ENCODE data around the gene SEMA6B. TPM values are rescaled to one million over a fixed set of nuclear protein-coding genes. Genes with fewer than 3 reads are reported as not detected.
A peak's percentile ranks its signal among the peaks of the same experiment; 100 is the strongest.

Gene SEMA6B
- total and polyA plus RNA-seq, 2 of the 4 experiments (the other 2 are of a cell fraction): 0.18 to 0.72 TPM

DNA sequence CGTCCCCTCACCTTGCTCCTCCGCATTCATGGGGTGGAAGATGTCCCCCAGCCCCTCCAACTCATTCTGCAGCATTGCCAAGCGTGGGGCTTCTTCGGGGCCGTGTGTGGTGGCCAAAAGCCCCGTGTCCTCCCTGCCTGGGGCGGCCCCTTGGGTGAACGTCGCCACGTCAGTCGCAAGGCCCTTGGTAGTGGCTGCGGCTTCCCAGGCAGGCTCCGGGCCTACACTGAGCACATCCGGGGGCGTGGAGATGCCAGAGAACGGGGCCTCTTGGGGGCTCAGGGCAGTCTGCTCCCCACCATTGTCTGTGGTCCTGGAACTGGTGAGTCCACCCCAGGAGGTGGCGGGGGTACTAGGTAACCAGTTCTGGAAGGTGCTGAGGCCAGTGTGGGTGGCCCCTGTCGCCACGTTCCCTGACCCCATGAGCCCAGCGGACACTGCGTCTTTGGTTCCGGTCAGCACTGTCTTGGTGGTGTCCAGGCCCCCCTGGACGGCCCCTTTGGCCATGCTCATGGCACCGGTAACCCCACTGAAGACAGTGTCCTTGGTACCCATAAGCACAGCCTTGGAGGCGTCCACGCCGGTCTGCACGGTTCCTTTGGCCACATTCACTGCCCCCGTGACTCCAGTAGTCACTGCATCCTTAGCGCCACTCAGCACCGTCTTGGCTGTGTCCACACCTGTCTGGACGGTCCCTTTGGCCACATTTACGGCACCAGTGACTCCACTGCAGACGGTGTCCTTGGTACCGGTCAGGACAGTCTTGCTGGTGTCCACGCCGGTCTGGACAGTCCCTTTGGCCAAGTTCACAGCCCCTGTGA, 48.8 kb downstream of the SEMA6B start:
- 88% methylated on average over 30 of the region's 37 CpGs; no CpG with 5 or more reads in 1 of the 2 experiments for WGBS, 2 experiments (ENCODE audit: extremely low coverage in 2 of 2, insufficient read length in 1 of 2)
- no peak overlapping the region for H2BK20ac ChIP-seq (ENCODE audit: low read depth, low read length)
- peak overlapping the region; percentile 21 for H2AFZ ChIP-seq (replicated peaks; ENCODE audit: low read length, poor library complexity)
- H3K18ac ChIP-seq (ENCODE audit: low read depth, low read length): no peak overlapping the region
- CTCF ChIA-PET: no interaction called here
- H3K56ac ChIP-seq (ENCODE audit: extremely low read depth, insufficient read depth, low read length): no peak overlapping the region
- H3K27me3 ChIP-seq (ENCODE audit: control insufficient read depth, insufficient read depth, low read length): peaks cover 2% of the 10 kb centered on the region; the same call in 1 of the 2 replicates
- peaks cover 6% of the 10 kb centered on the region; the same call in 1 of the 2 replicates for H3K9me1 ChIP-seq (ENCODE audit: insufficient read depth, low read length)
- H3K4me3 ChIP-seq (ENCODE audit: insufficient read depth, low read depth, low read length): no peak overlapping the region
- H2AK5ac ChIP-seq (ENCODE audit: low read depth, low read length): no peak overlapping the region
- in situ Hi-C loops (cut with MboI; ENCODE audit: low sequenced_read_pairs) (no loop called here), intact Hi-C loops (cut with micrococcal nuclease) (no loop called here), dilution Hi-C loops (cut with HindIII; ENCODE audit: low sequenced_read_pairs, unreplicated experiment) (no loop called here)
- ATAC-seq (ENCODE audit: low read depth) (no peak), DNase-seq (no peak)
- H4K91ac ChIP-seq (ENCODE audit: insufficient read depth, low read depth, low read length): no peak overlapping the region
- no peak overlapping the region for H3K23ac ChIP-seq (ENCODE audit: low read depth, low read length)
- no peak overlapping the region for H3K9ac ChIP-seq (ENCODE audit: low read depth, low read length)
- no peak overlapping the region for H2BK120ac ChIP-seq (ENCODE audit: low read depth, low read length)
- TF ChIP-seq, protein P1, sequence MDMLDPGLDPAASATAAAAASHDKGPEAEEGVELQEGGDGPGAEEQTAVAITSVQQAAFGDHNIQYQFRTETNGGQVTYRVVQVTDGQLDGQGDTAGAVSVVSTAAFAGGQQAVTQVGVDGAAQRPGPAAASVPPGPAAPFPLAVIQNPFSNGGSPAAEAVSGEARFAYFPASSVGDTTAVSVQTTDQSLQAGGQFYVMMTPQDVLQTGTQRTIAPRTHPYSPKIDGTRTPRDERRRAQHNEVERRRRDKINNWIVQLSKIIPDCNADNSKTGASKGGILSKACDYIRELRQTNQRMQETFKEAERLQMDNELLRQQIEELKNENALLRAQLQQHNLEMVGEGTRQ (IDR thresholded peaks at IDR 0.05; ENCODE audit: low read depth, low read length): no peak
- no peak for TF ChIP-seq RCOR1 (IDR thresholded peaks at IDR 0.05; ENCODE audit: insufficient replicate concordance, low read length)
- TF ChIP-seq, protein P2, sequence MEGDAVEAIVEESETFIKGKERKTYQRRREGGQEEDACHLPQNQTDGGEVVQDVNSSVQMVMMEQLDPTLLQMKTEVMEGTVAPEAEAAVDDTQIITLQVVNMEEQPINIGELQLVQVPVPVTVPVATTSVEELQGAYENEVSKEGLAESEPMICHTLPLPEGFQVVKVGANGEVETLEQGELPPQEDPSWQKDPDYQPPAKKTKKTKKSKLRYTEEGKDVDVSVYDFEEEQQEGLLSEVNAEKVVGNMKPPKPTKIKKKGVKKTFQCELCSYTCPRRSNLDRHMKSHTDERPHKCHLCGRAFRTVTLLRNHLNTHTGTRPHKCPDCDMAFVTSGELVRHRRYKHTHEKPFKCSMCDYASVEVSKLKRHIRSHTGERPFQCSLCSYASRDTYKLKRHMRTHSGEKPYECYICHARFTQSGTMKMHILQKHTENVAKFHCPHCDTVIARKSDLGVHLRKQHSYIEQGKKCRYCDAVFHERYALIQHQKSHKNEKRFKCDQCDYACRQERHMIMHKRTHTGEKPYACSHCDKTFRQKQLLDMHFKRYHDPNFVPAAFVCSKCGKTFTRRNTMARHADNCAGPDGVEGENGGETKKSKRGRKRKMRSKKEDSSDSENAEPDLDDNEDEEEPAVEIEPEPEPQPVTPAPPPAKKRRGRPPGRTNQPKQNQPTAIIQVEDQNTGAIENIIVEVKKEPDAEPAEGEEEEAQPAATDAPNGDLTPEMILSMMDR (conservative IDR thresholded peaks at IDR 0.05; ENCODE audit: low read depth, low read length): no peak
- no peak for TF ChIP-seq NFE2L2 (IDR thresholded peaks at IDR 0.05; ENCODE audit: low read depth, low read length)
- TF ChIP-seq RAD21 (IDR thresholded peaks at IDR 0.05; ENCODE audit: low read length): no peak
- TF ChIP-seq POLR2A (IDR thresholded peaks at IDR 0.05; ENCODE audit: low read depth, low read length): no peak
- no peak for TF ChIP-seq CEBPB (IDR thresholded peaks at IDR 0.05; ENCODE audit: low read depth, low read length)
- TF ChIP-seq, protein P3, sequence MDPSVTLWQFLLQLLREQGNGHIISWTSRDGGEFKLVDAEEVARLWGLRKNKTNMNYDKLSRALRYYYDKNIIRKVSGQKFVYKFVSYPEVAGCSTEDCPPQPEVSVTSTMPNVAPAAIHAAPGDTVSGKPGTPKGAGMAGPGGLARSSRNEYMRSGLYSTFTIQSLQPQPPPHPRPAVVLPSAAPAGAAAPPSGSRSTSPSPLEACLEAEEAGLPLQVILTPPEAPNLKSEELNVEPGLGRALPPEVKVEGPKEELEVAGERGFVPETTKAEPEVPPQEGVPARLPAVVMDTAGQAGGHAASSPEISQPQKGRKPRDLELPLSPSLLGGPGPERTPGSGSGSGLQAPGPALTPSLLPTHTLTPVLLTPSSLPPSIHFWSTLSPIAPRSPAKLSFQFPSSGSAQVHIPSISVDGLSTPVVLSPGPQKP (IDR thresholded peaks at IDR 0.05; ENCODE audit: borderline replicate concordance, low read depth, low read length): no peak
- H3K4me1 ChIP-seq (ENCODE audit: control insufficient read depth, insufficient read depth, low read length): peaks cover 4% of the 10 kb centered on the region
- no peak overlapping the region for H2BK5ac ChIP-seq (ENCODE audit: low read depth, low read length, poor library complexity, severe bottlenecking)
- no peak overlapping the region for H4K8ac ChIP-seq (ENCODE audit: low read depth in 2 of 2, low read length in 2 of 2)
- no peaks in the 10 kb centered on the region for H4K20me1 ChIP-seq (ENCODE audit: insufficient read depth, low read length)
- BruUV-seq (replicated peaks): no TSS peak
- peaks cover 0 to 8% of the 10 kb centered on the region in 2 experiments; a peak in 1 of 4 replicates for H3K79me1 ChIP-seq (ENCODE audit: low read depth in 1 of 2, low read length in 2 of 2)
- no peaks in the 10 kb centered on the region for H3K9me3 ChIP-seq (ENCODE audit: control insufficient read depth, insufficient read depth, low read length)
- POLR2A ChIA-PET (ENCODE audit: unreplicated experiment): no interaction called here
- no peak overlapping the region for H3K4me2 ChIP-seq (ENCODE audit: low read depth, low read length)
- no peak overlapping the region for H2AK9ac ChIP-seq (replicated peaks; ENCODE audit: low read depth, low read length, poor library complexity)
- H3K4ac ChIP-seq (ENCODE audit: low read depth, low read length): no peak overlapping the region
- H4K5ac ChIP-seq (ENCODE audit: low read depth, low read length): no peak overlapping the region
- no peak overlapping the region for H3K14ac ChIP-seq (replicated peaks; ENCODE audit: low read depth, low read length)
- H3K27ac ChIP-seq (ENCODE audit: insufficient read depth, low read length): no peak overlapping the region
- no peak overlapping the region for H2BK15ac ChIP-seq (ENCODE audit: low read depth, low read length)
- H3K36me3 ChIP-seq (ENCODE audit: control insufficient read depth, insufficient read depth, low read length): peaks cover 3% of the 10 kb centered on the region; the same call in 1 of the 2 replicates
